Measurements from ENCODE around the gene KIF21B.

- TF ChIP-seq CTCF (conservative IDR thresholded peaks at IDR 0.05; ENCODE audit: low read depth, low read length): no peak
- TF ChIP-seq EZH2 (IDR thresholded peaks at IDR 0.05; ENCODE audit: low read length, unreplicated experiment): no peak
Observed at GRCh38 chr1:200973937-200974657, 49.4 kb downstream of the KIF21B start.

Data from PC-3 (cell line).